Gastrocnemius medialis (tissue), 4 donors: ENCODE results near the gene NLGN4Y. TPM values are rescaled to one million over a fixed set of nuclear protein-coding genes. Genes with fewer than 3 reads are reported as not detected.
A peak's percentile ranks its signal among the peaks of the same experiment; 100 is the strongest.

ENCODE experiments used
- ATAC-seq, 2 donors: fragments of 150-250 bp; one replicate each; pipeline ENCODE4 v1.9.1; 2016
- DNase-seq, 2 donors: peaks; one replicate each; pipeline ENCODE4 v3.0.0-alpha.2; 2019
- H3K27ac ChIP-seq, 4 donors: fragments of 200-600 bp; sonication (generic); 1 replicate in 1 of 4; 2 replicates in 3 of 4; pipeline ENCODE4 v1.5.1; 2016 to 2018; ENCODE audit warnings: mild to moderate bottlenecking in 2 of 4, moderate library complexity in 1 of 4
- H3K27me3 ChIP-seq, 3 donors: fragments of 200-600 bp; sonication (generic) in 2 of 3; 1 replicate in 1 of 3; 2 replicates in 2 of 3; pipeline versions ENCODE4 v1.5.1 to v1.6.0; 2016 to 2019; ENCODE audit warnings: mild to moderate bottlenecking in 1 of 3, moderate library complexity in 1 of 3
- H3K36me3 ChIP-seq, 2 donors: fragments of 200-600 bp; sonication (generic) in 1 of 2; one replicate each; pipeline ENCODE4 v1.5.1; 2017 to 2018
- H3K4me1 ChIP-seq, 2 donors: fragments of 200-600 bp; sonication (generic) in 1 of 2; one replicate each; pipeline ENCODE4 v1.5.1; 2016 to 2017; ENCODE audit warnings: mild to moderate bottlenecking in 2 of 2
- H3K4me3 ChIP-seq, 4 donors: fragments of 200-600 bp; sonication (generic) in 3 of 4; 1 replicate in 1 of 4; 2 replicates in 3 of 4; pipeline ENCODE4 v1.5.1; 2016 to 2019; ENCODE audit warnings: mild to moderate bottlenecking in 2 of 4
- H3K9me3 ChIP-seq, 3 donors: fragments of 200-600 bp; sonication (generic) in 2 of 3; 1 replicate in 1 of 3; 2 replicates in 2 of 3; pipeline ENCODE4 v1.5.1; 2016 to 2019
- CTCF ChIP-seq, 5 experiments: fragments of 450-650 bp in 3 of 5; fragments of 200-600 bp in 2 of 5; sonication (generic) in 2 of 5; IDR thresholded peaks in 4 of 5; conservative IDR thresholded peaks in 1 of 5; 1 replicate in 4 of 5; 2 replicates in 1 of 5; pipeline ENCODE4 v1.5.1; 2016 to 2019; ENCODE audit warnings: antibody characterized with exemption in 5 of 5, mild to moderate bottlenecking in 3 of 5, moderate library complexity in 3 of 5
- POLR2A ChIP-seq, 2 donors: fragments of 450-650 bp; IDR thresholded peaks; one replicate each; pipeline ENCODE4 v1.6.1; 2017; ENCODE audit warnings: antibody characterized with exemption in 2 of 2, mild to moderate bottlenecking in 2 of 2, moderate library complexity in 2 of 2
- in situ Hi-C, 4 donors: fragments of 200-750 bp; cut with MboI; loops; one replicate each; pipeline versions ENCODE4 v1.15.0 to v1.8.0; 2017; ENCODE audit warnings: low sequenced_read_pairs in 4 of 4
- intact Hi-C: fragments of 100-400 bp; cut with DNase I; formaldehyde crosslinking; loops from one replicate; pipeline ENCODE4 v1.15.1; 2023; ENCODE audit warnings: low total_unique reads
- total RNA-seq, 4 donors: library from RNA; depleted of rRNA; stranded (reverse); fragments of >200 nt; gene quantifications; one replicate each; pipeline versions ENCODE4 v1.1.0 to v1.2.3, GENCODE V29; 2016

The NLGN4Y gene
- total RNA-seq, 4 donors from 2014 or later = 9.6 to 24.3 TPM; not detected in 2

- H3K9me3 ChIP-seq = no peaks in the 10 kb centered on the region
- no peak overlapping the region for H3K4me3 ChIP-seq
- H3K4me1 ChIP-seq = no peaks in the 10 kb centered on the region
- no peaks in the 10 kb centered on the region for H3K27me3 ChIP-seq
- intact Hi-C loops (no loop called here), in situ Hi-C loops (no loop called here)
- peak; percentile 53 to 66 for ATAC-seq
- no peaks in the 10 kb centered on the region for H3K36me3 ChIP-seq
- TF ChIP-seq CTCF (IDR thresholded peaks at IDR 0.05 in 4 of 5, conservative IDR thresholded peaks at IDR 0.05 in 1 of 5) = no peak
- no peak for TF ChIP-seq POLR2A (IDR thresholded peaks at IDR 0.05)
- H3K27ac ChIP-seq = no peak overlapping the region
- DNase-seq = peak; percentile 13 to 51
Observed at GRCh38 chrY:14586725-14587124, 62.4 kb downstream of the NLGN4Y start.

DNA sequence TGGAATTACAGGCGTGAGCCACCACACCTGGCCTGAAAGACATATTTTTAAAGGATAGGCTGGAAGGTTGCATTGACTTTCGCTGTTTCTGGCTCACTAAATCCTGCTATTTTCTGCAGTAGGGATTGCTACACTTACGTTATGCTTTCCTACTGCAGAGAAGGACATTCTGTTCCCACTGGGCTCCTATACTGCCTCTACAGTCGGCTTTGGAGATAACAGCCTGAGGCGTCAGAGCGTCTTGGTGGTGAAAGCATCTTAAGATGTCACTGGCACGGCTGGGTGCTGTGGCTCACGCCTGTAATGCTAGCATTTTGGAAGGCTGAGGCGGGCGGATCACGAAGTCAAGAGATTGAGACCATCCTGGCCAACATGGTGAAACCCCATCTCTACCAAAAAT, 77.0 kb downstream of the NLGN4Y start:
- no peak overlapping the region for H3K4me3 ChIP-seq
- no peaks in the 10 kb centered on the region for H3K9me3 ChIP-seq
- H3K36me3 ChIP-seq = no peaks in the 10 kb centered on the region
- no peaks in the 10 kb centered on the region for H3K4me1 ChIP-seq
- DNase-seq (no peak), ATAC-seq (no peak)
- in situ Hi-C loops (loop anchor here in 1 of 4 donors (25.0 kb wide), 1 partner anchor 89 kb away; the partner anchor contains the start of gene NLGN4Y), intact Hi-C loops (no loop called here)
- no peak overlapping the region for H3K27ac ChIP-seq
- TF ChIP-seq CTCF (IDR thresholded peaks at IDR 0.05 in 4 of 5, conservative IDR thresholded peaks at IDR 0.05 in 1 of 5) (no peak), POLR2A (IDR thresholded peaks at IDR 0.05) (no peak)
- H3K27me3 ChIP-seq = no peaks in the 10 kb centered on the region

- Histone ChIP-seq H3K4me1 (no peaks in the 10 kb centered on the region), H3K36me3 (no peaks in the 10 kb centered on the region), H3K9me3 (no peaks in the 10 kb centered on the region), H3K27me3 (no peaks in the 10 kb centered on the region), H3K4me3 (no peak overlapping the region), H3K27ac (no peak overlapping the region)
- intact Hi-C loops = no loop called here
- DNase-seq (no peak), ATAC-seq (no peak)
- no peak for TF ChIP-seq CTCF (IDR thresholded peaks at IDR 0.05 in 4 of 5, conservative IDR thresholded peaks at IDR 0.05 in 1 of 5)
- in situ Hi-C loops = loop anchor here in 1 of 4 donors (25.0 kb wide), 1 partner anchor 105 kb away; the partner anchor contains the start of gene NLGN4Y
Observed at GRCh38 chrY:14617625-14618024, 93.3 kb downstream of the NLGN4Y start.

DNA sequence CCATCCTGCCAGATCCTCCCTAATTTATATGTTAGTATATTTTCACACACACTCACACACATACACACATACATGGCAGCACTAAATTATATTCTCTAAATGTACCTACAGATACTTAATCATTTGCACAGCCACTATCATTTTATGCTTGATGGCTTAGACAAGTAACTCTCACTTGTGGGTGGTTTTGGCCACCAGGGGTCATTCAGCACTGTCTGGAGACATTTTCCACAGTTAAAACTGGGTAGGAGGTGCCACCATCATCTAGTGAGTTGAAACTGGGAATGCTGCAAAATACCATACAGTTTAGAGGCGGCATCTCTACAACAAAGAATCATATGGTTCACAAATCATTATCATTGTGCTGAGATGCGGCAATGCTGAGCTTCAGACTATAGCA, 94.2 kb downstream of the NLGN4Y start:
- in situ Hi-C loops = loop anchor here in 1 of 4 donors (25.0 kb wide), 1 partner anchor 106 kb away; the partner anchor contains the start of gene NLGN4Y

More for the DNA sequence above, 94.2 kb downstream of the NLGN4Y start:
- Histone ChIP-seq H3K4me1 (no peaks in the 10 kb centered on the region), H3K27ac (no peak overlapping the region), H3K27me3 (no peaks in the 10 kb centered on the region), H3K36me3 (no peaks in the 10 kb centered on the region), H3K4me3 (no peak overlapping the region), H3K9me3 (no peaks in the 10 kb centered on the region)
- DNase-seq (no peak), ATAC-seq (no peak)
- TF ChIP-seq CTCF (IDR thresholded peaks at IDR 0.05 in 4 of 5, conservative IDR thresholded peaks at IDR 0.05 in 1 of 5) = no peak
- TF ChIP-seq POLR2A (IDR thresholded peaks at IDR 0.05) = no peak
- intact Hi-C loops = no loop called here
